Measurements from ENCODE around the gene CBLN1.
"Not testable (repeated sequence)": the region's sequence is repeated elsewhere in the genome, so short reads cannot be mapped to it uniquely, and the experiment has no call there.

The CBLN1 gene

DNA sequence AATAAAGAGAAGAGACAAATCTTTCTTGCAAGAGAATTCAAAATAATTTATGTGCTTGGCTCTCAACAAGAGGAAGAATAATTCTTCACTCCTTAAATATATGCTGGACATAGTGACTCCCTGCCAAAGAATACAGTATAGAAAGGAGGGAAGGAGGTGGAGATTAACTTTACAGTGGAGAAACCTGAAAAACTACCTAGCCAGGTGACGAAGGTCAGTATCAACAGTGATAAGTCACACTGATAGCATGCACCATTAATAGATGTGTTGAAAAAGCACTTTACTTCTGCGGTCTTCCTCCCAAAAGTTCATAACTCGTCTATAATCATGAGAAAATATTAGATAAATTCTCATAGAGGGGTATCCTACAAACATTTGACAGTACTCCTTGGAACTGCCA lies 21.4 kb downstream of the CBLN1 start:
- Histone ChIP-seq H3K27ac (no peak overlapping the region), H3K27me3 (replicated peaks) (no peaks in the 10 kb centered on the region), H3K36me3 (replicated peaks) (no peaks in the 10 kb centered on the region), H3K4me3 (ENCODE audit: low read depth, low read length) (no peak overlapping the region)
- no peak for DNase-seq
- in situ Hi-C loops (cut with HindIII; ENCODE audit: low pct_ligation_motif_present, low sequenced_read_pairs): no loop called here
- TF ChIP-seq, protein P1, sequence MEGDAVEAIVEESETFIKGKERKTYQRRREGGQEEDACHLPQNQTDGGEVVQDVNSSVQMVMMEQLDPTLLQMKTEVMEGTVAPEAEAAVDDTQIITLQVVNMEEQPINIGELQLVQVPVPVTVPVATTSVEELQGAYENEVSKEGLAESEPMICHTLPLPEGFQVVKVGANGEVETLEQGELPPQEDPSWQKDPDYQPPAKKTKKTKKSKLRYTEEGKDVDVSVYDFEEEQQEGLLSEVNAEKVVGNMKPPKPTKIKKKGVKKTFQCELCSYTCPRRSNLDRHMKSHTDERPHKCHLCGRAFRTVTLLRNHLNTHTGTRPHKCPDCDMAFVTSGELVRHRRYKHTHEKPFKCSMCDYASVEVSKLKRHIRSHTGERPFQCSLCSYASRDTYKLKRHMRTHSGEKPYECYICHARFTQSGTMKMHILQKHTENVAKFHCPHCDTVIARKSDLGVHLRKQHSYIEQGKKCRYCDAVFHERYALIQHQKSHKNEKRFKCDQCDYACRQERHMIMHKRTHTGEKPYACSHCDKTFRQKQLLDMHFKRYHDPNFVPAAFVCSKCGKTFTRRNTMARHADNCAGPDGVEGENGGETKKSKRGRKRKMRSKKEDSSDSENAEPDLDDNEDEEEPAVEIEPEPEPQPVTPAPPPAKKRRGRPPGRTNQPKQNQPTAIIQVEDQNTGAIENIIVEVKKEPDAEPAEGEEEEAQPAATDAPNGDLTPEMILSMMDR (IDR thresholded peaks at IDR 0.05; ENCODE audit: low read depth, low read length, missing control alignments): no peak

DNA sequence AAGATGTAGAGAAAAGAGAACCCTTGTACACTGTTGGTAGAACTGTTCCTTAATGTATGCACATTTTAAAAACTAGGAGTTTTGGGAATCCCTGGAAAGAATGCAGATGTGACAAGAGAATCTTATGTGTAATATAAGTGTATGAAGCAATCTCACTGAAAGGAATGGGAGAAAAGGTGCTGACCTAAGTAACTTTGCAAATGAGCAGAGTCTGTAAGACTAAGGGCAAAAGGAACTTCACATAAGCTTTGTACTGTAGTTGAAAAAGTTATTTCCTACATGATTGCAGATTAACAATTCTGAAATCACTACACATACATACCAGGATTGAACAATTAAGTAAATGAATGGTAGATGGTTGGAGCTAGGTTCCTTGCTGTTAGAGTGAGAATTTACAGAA lies 22.3 kb downstream of the CBLN1 start:
- H3K36me3 ChIP-seq (replicated peaks): no peaks in the 10 kb centered on the region
- in situ Hi-C loops (cut with HindIII; ENCODE audit: low pct_ligation_motif_present, low sequenced_read_pairs): no loop called here
- H3K27ac ChIP-seq: no peak overlapping the region
- no peaks in the 10 kb centered on the region for H3K27me3 ChIP-seq (replicated peaks)
- TF ChIP-seq, protein P1 (IDR thresholded peaks at IDR 0.05; ENCODE audit: low read depth, low read length, missing control alignments): no peak
- DNase-seq: no peak
- H3K4me3 ChIP-seq (ENCODE audit: low read depth, low read length): no peak overlapping the region

DNA sequence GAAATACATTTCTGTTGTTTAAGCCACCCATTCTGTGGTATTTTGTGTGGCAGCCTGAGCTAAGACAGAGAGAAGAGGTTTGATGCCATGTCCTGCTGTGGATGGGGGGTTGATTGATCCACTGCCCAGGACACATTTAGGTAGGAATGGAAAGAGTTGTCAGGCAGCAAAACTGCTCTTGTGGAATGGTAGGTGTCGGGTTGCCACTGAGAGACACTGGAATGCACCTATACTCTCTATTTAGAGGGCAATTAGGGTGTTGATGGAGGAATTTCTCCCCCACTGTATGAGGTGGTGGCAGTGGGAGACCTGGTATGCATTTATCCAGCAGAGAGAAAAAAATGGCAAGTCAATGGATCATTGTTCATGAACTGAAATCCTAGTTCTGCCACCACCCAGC lies 30.9 kb downstream of the CBLN1 start:
- TF ChIP-seq, protein P1 (IDR thresholded peaks at IDR 0.05; ENCODE audit: low read depth, low read length, missing control alignments): no peak

DNA sequence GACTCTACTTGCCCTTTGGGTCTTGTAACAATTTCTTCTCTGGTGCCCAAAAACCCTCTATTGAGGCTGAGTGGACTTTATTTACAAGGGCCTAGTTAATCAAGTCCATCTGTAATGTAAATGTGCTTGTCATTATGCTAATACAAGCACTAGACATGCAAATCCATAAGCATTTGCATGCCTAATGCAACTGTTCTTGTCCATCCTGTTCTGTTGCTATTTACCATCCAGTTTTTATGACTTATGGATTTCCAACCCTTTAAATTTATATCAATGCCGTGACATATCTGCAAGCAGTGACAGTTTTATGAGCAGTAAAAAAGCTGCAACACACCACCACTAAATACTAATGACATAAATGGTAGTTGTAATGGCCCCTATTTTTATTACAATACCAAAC lies 33.4 kb downstream of the CBLN1 start:
- H3K27ac ChIP-seq: no peak overlapping the region
- in situ Hi-C loops (cut with HindIII; ENCODE audit: low pct_ligation_motif_present, low sequenced_read_pairs): no loop called here
- no peaks in the 10 kb centered on the region for H3K36me3 ChIP-seq (replicated peaks)
- H3K4me3 ChIP-seq (ENCODE audit: low read depth, low read length): no peak overlapping the region
- no peaks in the 10 kb centered on the region for H3K27me3 ChIP-seq (replicated peaks)
- DNase-seq: no peak
- TF ChIP-seq, protein P1 (IDR thresholded peaks at IDR 0.05; ENCODE audit: low read depth, low read length, missing control alignments): no peak

More for the DNA sequence above, 30.9 kb downstream of the CBLN1 start:
- no peaks in the 10 kb centered on the region for H3K27me3 ChIP-seq (replicated peaks)
- H3K27ac ChIP-seq: no peak overlapping the region
- no peaks in the 10 kb centered on the region for H3K36me3 ChIP-seq (replicated peaks)
- no peak for DNase-seq
- no peak overlapping the region for H3K4me3 ChIP-seq (ENCODE audit: low read depth, low read length)
- in situ Hi-C loops (cut with HindIII; ENCODE audit: low pct_ligation_motif_present, low sequenced_read_pairs): no loop called here

DNA sequence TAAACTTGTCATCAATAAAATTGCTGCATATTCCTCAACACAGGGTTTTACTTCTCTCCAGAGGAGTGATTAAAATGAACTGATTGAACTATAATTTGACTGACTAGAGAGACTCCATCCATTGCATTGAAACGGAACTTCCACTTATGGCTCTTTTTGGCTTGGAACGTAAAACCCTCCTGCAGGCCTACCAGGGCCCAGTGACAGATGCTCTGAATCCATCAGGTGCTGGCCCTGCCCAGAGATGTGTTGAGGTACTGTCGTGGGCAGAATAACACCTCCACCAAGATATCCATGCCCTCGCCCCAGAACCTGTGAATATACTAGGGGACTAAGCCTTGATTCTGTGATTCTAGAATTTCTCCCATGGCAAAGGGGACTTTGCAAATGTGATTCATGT lies 45.4 kb downstream of the CBLN1 start:
- Histone ChIP-seq H3K27ac (no peak overlapping the region), H3K27me3 (replicated peaks) (no peaks in the 10 kb centered on the region), H3K4me3 (ENCODE audit: low read depth, low read length) (no peak overlapping the region), H3K36me3 (replicated peaks) (no peaks in the 10 kb centered on the region)
- TF ChIP-seq, protein P1 (IDR thresholded peaks at IDR 0.05; ENCODE audit: low read depth, low read length, missing control alignments): no peak
- DNase-seq: no peak
- in situ Hi-C loops (cut with HindIII; ENCODE audit: low pct_ligation_motif_present, low sequenced_read_pairs): no loop called here

DNA sequence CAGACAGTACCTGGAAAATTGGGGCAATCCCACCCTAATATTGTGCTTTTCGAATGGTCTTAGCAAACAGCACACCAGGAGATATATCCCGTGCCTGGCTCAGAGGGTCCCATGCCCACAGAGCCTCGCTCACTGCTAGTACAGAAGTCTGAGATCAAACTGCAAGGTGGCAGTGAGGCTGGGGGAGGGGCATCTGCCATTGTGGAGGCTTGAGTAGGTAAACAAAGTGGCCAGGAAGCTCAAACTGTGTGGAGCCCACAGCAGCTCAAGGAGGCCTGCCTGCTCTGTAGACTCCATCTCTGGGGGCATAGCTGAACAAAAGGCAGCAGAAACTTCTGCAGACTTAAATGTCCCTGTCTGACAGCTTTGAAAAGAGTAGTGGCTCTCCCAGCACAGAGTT lies 53.3 kb downstream of the CBLN1 start:
- H3K27me3 ChIP-seq (replicated peaks); H3K36me3 ChIP-seq (replicated peaks); in situ Hi-C loops (cut with HindIII; ENCODE audit: low pct_ligation_motif_present, low sequenced_read_pairs); DNase-seq; H3K4me3 ChIP-seq (ENCODE audit: low read depth, low read length); H3K27ac ChIP-seq: not testable (repeated sequence)
